Stimulated activated CD8-positive, alpha-beta memory T cell treated with anti-CD3 and anti-CD28 coated beads, Interleukin-4, amount 100 ng/mL, for 1 hour (primary cell): ENCODE results near the gene TNFRSF12A.
"Not testable (repeated sequence)": the region's sequence is repeated elsewhere in the genome, so short reads cannot be mapped to it uniquely, and the experiment has no call there.

Experiments
- DNase-seq, 2 donors: peaks; one replicate each; pipeline ENCODE4 v3.0.0-alpha.2; 2020; ENCODE audit warnings: low read depth in 2 of 2, low spot score in 1 of 2

TNFRSF12A gene

DNA sequence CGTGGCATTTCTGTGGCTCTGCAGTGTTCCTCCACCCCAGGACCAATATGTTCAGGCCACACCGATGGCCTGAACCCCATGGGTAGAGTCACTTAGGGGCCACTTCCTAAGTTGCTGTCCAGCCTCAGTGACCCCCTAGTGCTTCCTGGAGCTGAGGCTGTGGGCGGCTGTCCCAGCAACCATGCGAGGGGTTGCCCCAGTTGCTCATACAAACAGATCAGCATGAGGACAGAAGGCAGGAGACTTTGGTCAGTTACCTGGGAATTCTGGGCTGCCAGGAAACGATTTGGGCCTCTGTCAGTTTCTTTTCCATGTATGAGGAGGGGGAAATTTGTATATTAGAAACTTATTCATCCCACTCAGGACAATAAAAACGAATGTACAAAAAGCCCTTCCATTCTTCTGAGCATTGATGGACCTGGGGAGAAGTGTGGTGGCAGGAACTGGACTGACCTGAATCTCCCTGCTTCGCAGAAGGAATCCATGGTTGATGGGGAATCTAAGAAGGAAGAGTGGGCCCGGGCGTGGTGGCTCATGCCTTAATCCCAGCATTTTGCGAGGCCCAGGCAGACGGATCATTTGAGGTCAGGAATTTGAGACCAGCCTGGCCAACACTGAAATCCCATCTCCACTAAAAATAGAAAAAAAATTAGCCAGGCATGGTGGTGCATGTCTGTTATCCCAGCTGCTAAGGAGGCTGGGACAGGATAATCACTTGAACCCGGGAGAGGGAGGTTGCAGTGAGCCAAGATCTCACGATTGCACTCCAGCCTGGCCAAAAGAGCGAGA, 40.4 kb downstream of the TNFRSF12A start:
- DNase-seq, result no peak

- DNase-seq, result no peak
Measured at GRCh38 chr16:3062553-3062952, 42.4 kb downstream of the TNFRSF12A start.

GRCh38 chr16:3063625-3064386, 43.6 kb downstream of the TNFRSF12A start:
- no peak for DNase-seq

DNA sequence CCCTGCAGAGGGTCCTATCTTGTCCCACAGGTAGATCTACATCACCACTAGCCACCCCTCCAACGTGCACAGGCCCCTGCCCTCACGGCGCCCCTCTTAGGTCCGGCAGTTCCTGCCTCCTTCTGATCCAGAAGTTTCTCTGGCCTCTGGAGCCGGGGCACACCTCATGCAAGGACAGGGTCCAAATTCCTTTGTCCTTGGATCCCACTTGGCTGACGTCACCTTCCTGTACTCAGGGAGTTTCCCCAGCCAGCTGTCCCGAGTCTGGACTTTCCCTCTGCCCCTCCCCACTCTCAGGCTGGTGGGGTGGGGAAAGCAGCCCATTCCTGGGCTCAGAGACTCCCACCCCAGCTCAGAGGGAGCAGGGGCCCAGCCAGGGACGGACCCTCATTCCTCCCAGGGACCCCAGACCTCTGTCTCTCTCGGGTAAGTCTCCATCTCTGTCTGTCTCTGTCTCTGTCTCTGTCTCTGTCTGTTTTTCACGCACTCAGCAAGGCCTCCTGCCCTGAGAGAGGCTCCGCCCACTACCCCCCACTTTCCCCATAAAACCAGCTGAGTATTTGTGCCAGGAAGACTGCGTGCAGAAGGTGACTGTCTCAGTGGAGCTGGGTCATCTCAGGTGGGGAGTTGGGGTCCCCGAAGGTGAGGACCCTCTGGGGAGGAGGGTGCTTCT, 45.0 kb downstream of the TNFRSF12A start, which contains the start of gene IL32:
IL32 (plus strand) TSS at position 572 of the 673 bp plus-strand sequence. CDS start 172 bp downstream, outside the sequence.
- DNase-seq, result peak in 1 of 2 donors; percentile 41

DNA sequence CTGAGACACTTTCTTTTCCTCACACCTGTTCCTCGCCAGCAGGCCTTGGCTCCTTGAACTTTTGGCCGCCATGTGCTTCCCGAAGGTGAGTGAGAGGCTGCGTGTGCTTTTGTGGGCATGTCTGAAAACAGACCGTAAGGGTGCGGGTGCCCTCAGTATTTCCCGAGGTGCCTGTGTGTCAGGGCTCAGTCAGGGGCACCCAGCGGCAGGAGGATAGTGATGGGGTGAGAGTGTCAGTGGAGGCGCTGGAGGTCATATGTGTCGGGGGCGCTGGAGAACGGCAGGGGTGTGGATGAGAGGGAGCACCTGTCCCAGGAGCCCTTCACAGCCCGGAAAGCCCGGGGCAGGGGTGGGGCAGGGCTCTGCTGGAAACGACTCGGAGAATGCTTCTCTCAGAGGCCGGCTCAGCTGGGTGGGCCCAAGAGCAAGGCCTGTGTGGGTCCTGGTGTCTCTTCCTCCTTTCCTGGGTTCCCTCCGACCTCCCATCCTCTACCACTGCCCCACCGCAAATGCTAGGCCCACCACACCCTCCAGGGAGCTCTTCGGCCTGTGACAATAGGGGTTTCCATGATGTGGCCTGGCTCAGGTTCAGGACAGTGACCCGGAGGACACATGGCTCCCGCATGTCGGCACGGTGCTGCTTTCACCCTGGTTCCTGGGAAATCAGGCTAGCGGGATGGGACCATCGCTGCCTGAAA, 45.7 kb downstream of the TNFRSF12A start:
- DNase-seq, result no peak

GRCh38 chr16:3066440-3066748, 46.2 kb downstream of the TNFRSF12A start:
- no peak for DNase-seq

- DNase-seq, result no peak
Measured at GRCh38 chr16:3068487-3068886, 48.3 kb downstream of the TNFRSF12A start.

- not testable (repeated sequence) for DNase-seq
Measured at GRCh38 chr16:3069146-3069545, 49.0 kb downstream of the TNFRSF12A start.

- DNase-seq, result no peak
Measured at GRCh38 chr16:3070608-3071111, 50.5 kb downstream of the TNFRSF12A start.

DNA sequence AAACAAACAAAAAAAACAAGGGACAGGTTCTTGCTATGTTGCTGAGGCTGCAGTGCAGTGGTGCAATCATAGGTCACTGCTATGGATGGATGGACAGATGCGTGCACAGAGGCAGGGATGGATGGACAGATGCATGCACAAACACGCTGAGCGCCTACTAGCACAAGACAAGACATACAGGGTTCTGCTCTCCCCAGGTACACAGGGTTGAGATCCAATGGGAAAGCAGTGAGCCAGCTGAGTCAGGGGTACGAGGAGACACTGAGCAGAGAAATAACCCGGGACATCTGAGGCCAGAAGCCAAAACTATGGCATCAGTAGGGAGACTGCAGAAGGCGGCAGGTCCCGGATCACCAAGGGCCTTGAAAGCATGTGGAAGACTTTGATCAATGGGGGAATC, 51.5 kb downstream of the TNFRSF12A start:
- no peak for DNase-seq
